Measurements from ENCODE around the gene TRIP11.

GRCh38 chr14:91998667-91999570 is 40.9 kb downstream of the TRIP11 start:
- TF ChIP-seq CTCF (IDR thresholded peaks at IDR 0.05; ENCODE audit: low read length): no peak
- no peak for TF ChIP-seq EZH2 (IDR thresholded peaks at IDR 0.05; ENCODE audit: borderline replicate concordance, low read length)
